Measurements from ENCODE around the gene SCML1.

DNA sequence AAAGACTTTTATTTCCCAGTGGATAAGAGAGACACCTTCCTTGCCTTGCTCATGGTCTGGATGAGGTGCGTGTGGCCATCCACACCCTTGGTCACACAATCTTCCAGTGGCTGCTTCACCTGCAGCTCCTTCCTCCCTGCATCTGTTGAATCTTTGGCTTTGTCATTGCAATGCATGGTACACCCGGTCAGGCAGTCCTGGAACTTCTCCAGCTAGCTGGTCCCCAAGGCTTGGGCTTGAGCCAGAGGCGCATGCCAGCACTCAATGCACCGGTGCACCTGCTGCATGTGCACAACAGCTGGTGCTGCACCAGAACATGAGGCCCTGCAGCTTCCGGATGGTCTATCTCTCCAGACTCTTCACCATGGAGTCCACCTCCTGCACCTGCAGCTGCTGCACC, 31.7 kb downstream of the SCML1 start:
- TF ChIP-seq, protein P1, sequence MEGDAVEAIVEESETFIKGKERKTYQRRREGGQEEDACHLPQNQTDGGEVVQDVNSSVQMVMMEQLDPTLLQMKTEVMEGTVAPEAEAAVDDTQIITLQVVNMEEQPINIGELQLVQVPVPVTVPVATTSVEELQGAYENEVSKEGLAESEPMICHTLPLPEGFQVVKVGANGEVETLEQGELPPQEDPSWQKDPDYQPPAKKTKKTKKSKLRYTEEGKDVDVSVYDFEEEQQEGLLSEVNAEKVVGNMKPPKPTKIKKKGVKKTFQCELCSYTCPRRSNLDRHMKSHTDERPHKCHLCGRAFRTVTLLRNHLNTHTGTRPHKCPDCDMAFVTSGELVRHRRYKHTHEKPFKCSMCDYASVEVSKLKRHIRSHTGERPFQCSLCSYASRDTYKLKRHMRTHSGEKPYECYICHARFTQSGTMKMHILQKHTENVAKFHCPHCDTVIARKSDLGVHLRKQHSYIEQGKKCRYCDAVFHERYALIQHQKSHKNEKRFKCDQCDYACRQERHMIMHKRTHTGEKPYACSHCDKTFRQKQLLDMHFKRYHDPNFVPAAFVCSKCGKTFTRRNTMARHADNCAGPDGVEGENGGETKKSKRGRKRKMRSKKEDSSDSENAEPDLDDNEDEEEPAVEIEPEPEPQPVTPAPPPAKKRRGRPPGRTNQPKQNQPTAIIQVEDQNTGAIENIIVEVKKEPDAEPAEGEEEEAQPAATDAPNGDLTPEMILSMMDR (IDR thresholded peaks at IDR 0.05) = no peak
- TF ChIP-seq POLR2A (IDR thresholded peaks at IDR 0.05) = no peak

Measured in testis (tissue), 2 donors.